ENCODE measurements around the gene EDDM13.

The EDDM13 gene

DNA sequence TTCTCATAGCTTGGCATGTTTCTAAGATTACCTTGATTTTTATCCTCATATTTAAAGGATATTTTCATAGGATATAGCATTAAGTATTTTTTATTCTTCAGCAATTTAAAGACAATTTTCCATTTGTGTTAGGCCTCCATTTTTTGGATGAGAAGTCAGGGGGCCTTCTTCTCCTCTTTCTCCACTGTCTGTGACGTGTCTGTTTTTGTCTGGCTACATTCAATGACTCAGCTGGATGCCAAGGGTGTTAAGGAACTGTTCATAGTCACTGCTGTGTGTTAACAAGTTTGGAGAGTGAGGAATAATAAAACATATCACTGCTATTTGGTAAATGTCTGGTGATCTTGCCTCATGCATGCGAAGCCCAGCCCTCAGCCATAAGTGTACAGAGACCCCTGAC, 84.4 kb downstream of the EDDM13 start:
- TF ChIP-seq, protein P1, sequence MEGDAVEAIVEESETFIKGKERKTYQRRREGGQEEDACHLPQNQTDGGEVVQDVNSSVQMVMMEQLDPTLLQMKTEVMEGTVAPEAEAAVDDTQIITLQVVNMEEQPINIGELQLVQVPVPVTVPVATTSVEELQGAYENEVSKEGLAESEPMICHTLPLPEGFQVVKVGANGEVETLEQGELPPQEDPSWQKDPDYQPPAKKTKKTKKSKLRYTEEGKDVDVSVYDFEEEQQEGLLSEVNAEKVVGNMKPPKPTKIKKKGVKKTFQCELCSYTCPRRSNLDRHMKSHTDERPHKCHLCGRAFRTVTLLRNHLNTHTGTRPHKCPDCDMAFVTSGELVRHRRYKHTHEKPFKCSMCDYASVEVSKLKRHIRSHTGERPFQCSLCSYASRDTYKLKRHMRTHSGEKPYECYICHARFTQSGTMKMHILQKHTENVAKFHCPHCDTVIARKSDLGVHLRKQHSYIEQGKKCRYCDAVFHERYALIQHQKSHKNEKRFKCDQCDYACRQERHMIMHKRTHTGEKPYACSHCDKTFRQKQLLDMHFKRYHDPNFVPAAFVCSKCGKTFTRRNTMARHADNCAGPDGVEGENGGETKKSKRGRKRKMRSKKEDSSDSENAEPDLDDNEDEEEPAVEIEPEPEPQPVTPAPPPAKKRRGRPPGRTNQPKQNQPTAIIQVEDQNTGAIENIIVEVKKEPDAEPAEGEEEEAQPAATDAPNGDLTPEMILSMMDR (IDR thresholded peaks at IDR 0.05; ENCODE audit: borderline replicate concordance, control extremely low read depth, extremely low read depth, insufficient read depth, missing control alignments) = no peak
- in situ Hi-C loops (cut with MboI; ENCODE audit: low sequenced_read_pairs, unreplicated experiment) = no loop called here
- DNase-seq (ENCODE audit: low spot score) = no peak
